Left ventricle myocardium inferior (tissue), 1 donor: ENCODE results near the gene PSD2. TPM values are rescaled to one million over a fixed set of nuclear protein-coding genes. Genes with fewer than 3 reads are reported as not detected.
A peak's percentile ranks its signal among the peaks of the same experiment; 100 is the strongest.

Experiments
- DNase-seq: peaks from one replicate; pipeline ENCODE4 v3.0.0-alpha.2; 2020
- H3K27ac ChIP-seq: fragments of 200-600 bp; replicated peaks from 2 replicates; pipeline ENCODE4 v1.8.0; 2021
- H3K27me3 ChIP-seq: fragments of 200-600 bp; 2 replicates; pipeline ENCODE4 v1.8.0; 2021; ENCODE audit warnings: low read depth
- H3K36me3 ChIP-seq: fragments of 200-600 bp; 2 replicates; pipeline ENCODE4 v1.8.0; 2021
- H3K4me1 ChIP-seq: fragments of 200-600 bp; 2 replicates; pipeline ENCODE4 v1.8.0; 2021
- H3K4me3 ChIP-seq: fragments of 200-600 bp; 2 replicates; pipeline ENCODE4 v1.8.0; 2021; ENCODE audit warnings: mild to moderate bottlenecking, moderate library complexity
- H3K9me3 ChIP-seq: fragments of 200-600 bp; replicated peaks from 2 replicates; pipeline ENCODE4 v1.8.0; 2021
- intact Hi-C: fragments of 100-400 bp; cut with micrococcal nuclease; formaldehyde crosslinking; loops from one replicate; pipeline ENCODE4 v1.11.0; 2022
- total RNA-seq: library from RNA; stranded (reverse); fragmentation: NEBNext Ultra II Directional; extraction: Animal tissue kit (Norgen Biotek cat#: 25700); gene quantifications from one replicate; pipeline ENCODE4 v1.2.1, GENCODE V29; 2021
- TF ChIP-seq, protein P1 (sequence below): fragments of 200-600 bp; IDR thresholded peaks from 2 replicates; pipeline ENCODE4 v1.8.0; 2021; ENCODE audit warnings: antibody characterized with exemption, mild to moderate bottlenecking, borderline replicate concordance
- donor health status: DM: no; HTN: yes; CAD: no; lungs with severe emphysema.

PSD2 gene
- total RNA-seq, 1 donor from 2014 or later = not detected

DNA sequence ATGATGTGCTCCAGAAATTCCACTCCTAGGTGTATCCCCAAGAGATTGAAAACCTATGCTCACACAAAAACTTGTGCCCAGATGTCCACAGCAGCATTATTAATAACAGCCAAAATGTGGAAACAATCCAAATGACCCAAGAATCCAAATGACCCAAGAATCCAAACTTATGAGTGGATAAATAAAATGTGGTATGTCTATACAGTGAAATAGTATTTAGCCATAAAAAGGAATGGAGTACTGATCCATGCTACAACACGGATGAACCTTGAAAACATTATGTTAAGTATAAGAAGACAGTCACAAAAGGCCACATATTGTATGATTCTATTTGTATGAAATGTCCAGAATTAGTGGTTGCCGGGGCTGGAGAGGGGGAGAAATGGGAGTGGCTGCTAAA is 80.3 kb downstream of the PSD2 start:
- intact Hi-C loops = no loop called here
- no peaks in the 10 kb centered on the region for H3K27me3 ChIP-seq
- no peak overlapping the region for H3K27ac ChIP-seq
- TF ChIP-seq, protein P1, sequence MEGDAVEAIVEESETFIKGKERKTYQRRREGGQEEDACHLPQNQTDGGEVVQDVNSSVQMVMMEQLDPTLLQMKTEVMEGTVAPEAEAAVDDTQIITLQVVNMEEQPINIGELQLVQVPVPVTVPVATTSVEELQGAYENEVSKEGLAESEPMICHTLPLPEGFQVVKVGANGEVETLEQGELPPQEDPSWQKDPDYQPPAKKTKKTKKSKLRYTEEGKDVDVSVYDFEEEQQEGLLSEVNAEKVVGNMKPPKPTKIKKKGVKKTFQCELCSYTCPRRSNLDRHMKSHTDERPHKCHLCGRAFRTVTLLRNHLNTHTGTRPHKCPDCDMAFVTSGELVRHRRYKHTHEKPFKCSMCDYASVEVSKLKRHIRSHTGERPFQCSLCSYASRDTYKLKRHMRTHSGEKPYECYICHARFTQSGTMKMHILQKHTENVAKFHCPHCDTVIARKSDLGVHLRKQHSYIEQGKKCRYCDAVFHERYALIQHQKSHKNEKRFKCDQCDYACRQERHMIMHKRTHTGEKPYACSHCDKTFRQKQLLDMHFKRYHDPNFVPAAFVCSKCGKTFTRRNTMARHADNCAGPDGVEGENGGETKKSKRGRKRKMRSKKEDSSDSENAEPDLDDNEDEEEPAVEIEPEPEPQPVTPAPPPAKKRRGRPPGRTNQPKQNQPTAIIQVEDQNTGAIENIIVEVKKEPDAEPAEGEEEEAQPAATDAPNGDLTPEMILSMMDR = no peak
- DNase-seq = no peak
- H3K9me3 ChIP-seq = no peaks in the 10 kb centered on the region
- H3K4me1 ChIP-seq = peaks cover 13% of the 10 kb centered on the region
- H3K36me3 ChIP-seq = no peaks in the 10 kb centered on the region
- H3K4me3 ChIP-seq = no peak overlapping the region

DNA sequence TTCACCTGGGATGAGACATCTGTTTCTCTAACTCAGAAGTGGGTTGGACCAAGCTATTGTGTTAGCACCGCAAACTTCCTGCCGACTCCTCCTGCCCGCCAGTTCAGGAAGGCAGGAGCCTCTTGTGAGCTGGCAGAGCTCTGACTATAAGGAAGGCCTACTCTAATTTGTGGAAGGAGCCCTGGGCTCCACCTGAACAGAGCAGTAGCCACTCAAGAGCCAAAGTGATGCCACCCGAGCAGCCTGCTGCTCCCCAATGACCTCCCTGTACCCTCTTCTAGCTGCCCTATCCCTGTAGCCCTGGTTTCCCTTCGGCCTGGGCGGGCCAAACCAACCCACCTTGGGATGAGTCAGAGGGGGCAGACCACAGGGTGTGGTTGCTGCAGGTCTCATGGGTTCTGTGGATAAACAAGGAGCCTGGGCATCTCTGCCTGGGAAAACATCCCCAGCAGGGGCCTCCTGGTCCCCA is 81.6 kb downstream of the PSD2 start:
- intact Hi-C loops = no loop called here
- Histone ChIP-seq H3K36me3 (no peaks in the 10 kb centered on the region), H3K4me1 (peaks cover 18% of the 10 kb centered on the region), H3K27ac (no peak overlapping the region), H3K27me3 (no peaks in the 10 kb centered on the region), H3K9me3 (no peaks in the 10 kb centered on the region), H3K4me3 (no peak overlapping the region)
- TF ChIP-seq, protein P1 = no peak
- no peak for DNase-seq

DNA sequence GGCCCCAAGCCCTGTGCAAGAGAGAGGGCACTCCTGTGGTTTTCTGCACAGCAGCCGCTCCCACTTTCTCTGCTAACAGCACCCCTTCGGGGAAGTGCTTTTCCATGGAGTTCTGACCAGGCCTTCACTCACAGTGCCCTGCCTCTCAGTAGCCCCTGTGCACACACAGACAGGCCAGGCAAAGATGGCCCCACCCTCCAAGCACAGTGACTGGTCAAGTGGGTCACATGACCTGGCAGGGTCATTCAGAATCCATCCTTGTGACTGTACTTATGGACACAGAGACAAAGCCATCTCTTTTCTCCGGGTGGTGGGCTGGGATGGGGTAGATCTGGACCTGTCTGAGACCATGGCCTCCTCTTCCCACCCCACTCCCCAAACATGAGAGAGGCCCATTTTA is 82.5 kb downstream of the PSD2 start:
- Histone ChIP-seq H3K27ac (no peak overlapping the region), H3K4me1 (peaks cover 24% of the 10 kb centered on the region), H3K4me3 (no peak overlapping the region), H3K9me3 (no peaks in the 10 kb centered on the region), H3K27me3 (no peaks in the 10 kb centered on the region), H3K36me3 (no peaks in the 10 kb centered on the region)
- TF ChIP-seq, protein P1 = no peak
- DNase-seq = no peak
- intact Hi-C loops = no loop called here

DNA sequence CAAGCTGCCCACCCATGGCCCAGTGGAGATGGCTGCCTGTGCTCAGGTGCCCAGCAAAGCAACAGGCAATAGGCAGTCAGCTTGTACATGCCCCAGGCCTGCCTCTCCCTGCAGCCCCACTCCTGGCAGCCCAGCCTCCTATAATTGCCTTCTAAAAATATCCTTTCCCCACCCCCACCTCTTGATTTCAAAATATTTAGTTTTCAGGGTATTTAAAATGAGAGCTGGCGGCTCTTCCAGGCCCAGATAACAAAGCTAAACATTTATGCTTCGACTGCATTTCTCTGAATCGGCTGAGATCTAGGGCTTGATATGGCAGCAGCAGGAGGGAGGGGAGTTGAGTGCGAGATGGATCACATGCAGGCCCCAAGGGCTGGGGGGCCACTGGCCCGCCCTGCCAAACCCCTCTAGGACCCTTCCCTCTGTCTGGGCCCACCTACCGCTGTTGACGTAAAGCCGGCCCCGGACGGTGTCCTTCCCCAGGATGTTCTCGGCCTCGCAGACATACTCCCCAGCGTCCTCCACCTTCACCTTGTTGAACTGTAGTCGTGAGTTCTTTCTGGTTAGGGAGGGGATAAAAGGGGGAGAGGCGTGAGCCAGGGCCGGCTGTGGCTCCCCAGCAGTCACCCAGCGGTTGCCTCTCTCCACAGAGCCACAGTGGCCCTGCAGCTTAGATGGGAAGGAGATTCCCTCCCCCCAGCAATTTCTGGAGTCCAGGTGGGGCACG is 85.0 kb downstream of the PSD2 start:
- peaks cover 39% of the 10 kb centered on the region for H3K4me1 ChIP-seq
- TF ChIP-seq, protein P1 = no peak
- intact Hi-C loops = no loop called here
- H3K36me3 ChIP-seq = no peaks in the 10 kb centered on the region
- DNase-seq = no peak
- peak overlapping the region; percentile 46 for H3K27ac ChIP-seq
- no peaks in the 10 kb centered on the region for H3K27me3 ChIP-seq
- H3K9me3 ChIP-seq = no peaks in the 10 kb centered on the region
- no peak overlapping the region for H3K4me3 ChIP-seq

DNA sequence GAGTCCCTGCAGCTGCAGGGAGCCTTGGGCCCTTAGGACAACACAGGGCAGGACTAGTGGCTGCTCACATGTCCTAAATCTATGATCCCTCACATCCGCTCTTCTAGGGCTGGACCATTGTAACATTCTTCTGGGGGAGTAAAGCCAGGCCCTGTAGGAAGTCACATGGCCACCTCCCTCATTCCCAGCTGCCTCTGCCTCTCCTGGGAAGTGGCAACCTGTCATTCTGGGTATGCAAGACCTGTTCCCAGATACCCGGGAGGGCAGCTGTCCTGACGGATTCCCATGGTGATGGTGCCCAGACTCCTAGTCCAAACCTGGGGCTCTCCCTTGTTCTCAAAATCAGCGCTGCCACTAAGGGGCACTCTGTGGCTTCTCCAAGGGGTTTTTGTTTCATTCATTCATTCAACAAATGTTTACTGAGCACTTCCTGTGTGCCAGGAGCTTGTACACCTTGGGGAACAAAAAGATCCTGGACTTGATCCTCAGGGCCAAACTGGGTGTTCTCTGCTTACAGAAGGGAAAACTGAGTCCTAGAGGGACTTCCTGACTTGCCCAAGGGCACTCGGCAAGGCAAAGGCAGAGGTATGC is 85.6 kb downstream of the PSD2 start:
- H3K27me3 ChIP-seq = no peaks in the 10 kb centered on the region
- intact Hi-C loops = no loop called here
- no peaks in the 10 kb centered on the region for H3K36me3 ChIP-seq
- TF ChIP-seq, protein P1 = no peak
- peak overlapping the region; percentile 46 for H3K27ac ChIP-seq
- DNase-seq = no peak
- H3K4me1 ChIP-seq = peaks cover 39% of the 10 kb centered on the region
- no peak overlapping the region for H3K4me3 ChIP-seq
- no peaks in the 10 kb centered on the region for H3K9me3 ChIP-seq
